Measurements from ENCODE around the gene ERP27. TPM values are rescaled to one million over a fixed set of nuclear protein-coding genes. Genes with fewer than 3 reads are reported as not detected.

Gene ERP27
- total and polyA plus RNA-seq, 2 donors (not counting 1 experiment from before 2014, with no cell fraction given), result 0.10 to 0.17 TPM

DNA sequence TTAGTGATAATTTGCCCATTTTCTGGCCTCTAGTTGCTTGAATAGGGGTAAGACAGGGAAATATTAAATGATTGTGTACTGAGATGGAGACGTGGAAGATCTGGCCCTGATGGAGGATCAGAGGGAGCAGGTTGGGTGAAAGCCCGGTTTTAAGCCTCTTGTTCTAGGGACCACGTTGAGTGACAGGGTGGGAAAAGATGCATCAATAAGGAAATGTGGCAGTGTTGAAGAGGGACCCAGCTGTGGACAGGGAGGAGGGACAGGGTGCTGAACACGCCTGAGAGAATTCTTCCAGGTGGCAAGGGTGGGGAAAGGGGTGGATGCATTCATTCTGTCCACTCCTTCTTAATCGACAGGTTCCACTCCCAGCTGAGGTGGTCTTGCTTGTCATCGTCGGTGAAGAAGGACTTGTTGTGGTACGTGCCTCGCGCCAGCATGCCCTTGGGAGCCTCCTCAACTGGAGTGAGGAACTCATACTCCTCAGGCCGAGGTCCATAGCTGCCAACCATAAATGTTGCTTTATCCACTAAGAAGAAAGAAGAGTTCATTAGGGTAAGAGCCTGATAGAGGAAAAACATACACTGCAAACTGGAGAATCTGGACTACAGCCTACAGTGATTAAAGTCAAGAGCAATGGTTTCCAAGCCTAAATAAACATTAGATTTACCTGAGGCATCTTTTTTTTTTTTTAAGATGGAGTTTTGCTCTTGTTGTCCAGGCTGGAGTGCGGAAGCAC lies 4.0 kb upstream of the ERP27 start:
- no peak overlapping the region for H3K9ac ChIP-seq (ENCODE audit: insufficient read depth, low read length)
- H3K27ac ChIP-seq (ENCODE audit: insufficient read depth, low read length), result no peak overlapping the region
- no peaks in the 10 kb centered on the region for H3K79me2 ChIP-seq (ENCODE audit: control insufficient read depth, insufficient read depth, low read length)
- H3K36me3 ChIP-seq (ENCODE audit: control insufficient read depth, insufficient read depth, low read length), result no peaks in the 10 kb centered on the region
- no peak overlapping the region for H2AFZ ChIP-seq (ENCODE audit: low read length)
- no peak for TF ChIP-seq EZH2 (IDR thresholded peaks at IDR 0.05; ENCODE audit: low read length, missing control alignments)
- TF ChIP-seq, protein P1, sequence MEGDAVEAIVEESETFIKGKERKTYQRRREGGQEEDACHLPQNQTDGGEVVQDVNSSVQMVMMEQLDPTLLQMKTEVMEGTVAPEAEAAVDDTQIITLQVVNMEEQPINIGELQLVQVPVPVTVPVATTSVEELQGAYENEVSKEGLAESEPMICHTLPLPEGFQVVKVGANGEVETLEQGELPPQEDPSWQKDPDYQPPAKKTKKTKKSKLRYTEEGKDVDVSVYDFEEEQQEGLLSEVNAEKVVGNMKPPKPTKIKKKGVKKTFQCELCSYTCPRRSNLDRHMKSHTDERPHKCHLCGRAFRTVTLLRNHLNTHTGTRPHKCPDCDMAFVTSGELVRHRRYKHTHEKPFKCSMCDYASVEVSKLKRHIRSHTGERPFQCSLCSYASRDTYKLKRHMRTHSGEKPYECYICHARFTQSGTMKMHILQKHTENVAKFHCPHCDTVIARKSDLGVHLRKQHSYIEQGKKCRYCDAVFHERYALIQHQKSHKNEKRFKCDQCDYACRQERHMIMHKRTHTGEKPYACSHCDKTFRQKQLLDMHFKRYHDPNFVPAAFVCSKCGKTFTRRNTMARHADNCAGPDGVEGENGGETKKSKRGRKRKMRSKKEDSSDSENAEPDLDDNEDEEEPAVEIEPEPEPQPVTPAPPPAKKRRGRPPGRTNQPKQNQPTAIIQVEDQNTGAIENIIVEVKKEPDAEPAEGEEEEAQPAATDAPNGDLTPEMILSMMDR (conservative IDR thresholded peaks at IDR 0.05 in 1 of 2, IDR thresholded peaks at IDR 0.05 in 1 of 2; ENCODE audit: low read depth in 1 of 2, low read length in 2 of 2), result no peak
- no peaks in the 10 kb centered on the region for H3K4me1 ChIP-seq (ENCODE audit: control insufficient read depth, extremely low read depth, insufficient read depth, low read length)
- no peak for DNase-seq (ENCODE audit: low read depth in 2 of 2)
- no peaks in the 10 kb centered on the region for H3K27me3 ChIP-seq (ENCODE audit: control insufficient read depth, insufficient read depth, low read length)
- no peak overlapping the region for H3K4me2 ChIP-seq (ENCODE audit: extremely low read depth, insufficient read depth, low read length)
- H4K20me1 ChIP-seq (ENCODE audit: control insufficient read depth, extremely low read depth, insufficient read depth, low read length), result no peaks in the 10 kb centered on the region
- H3K9me3 ChIP-seq (ENCODE audit: control insufficient read depth, insufficient read depth, low read depth, low read length), result no peaks in the 10 kb centered on the region
- no peak overlapping the region for H3K4me3 ChIP-seq (replicated peaks in 1 of 4; ENCODE audit: control extremely low read depth in 1 of 4, insufficient read depth in 1 of 4, low read depth in 3 of 4, low read length in 4 of 4)

DNA sequence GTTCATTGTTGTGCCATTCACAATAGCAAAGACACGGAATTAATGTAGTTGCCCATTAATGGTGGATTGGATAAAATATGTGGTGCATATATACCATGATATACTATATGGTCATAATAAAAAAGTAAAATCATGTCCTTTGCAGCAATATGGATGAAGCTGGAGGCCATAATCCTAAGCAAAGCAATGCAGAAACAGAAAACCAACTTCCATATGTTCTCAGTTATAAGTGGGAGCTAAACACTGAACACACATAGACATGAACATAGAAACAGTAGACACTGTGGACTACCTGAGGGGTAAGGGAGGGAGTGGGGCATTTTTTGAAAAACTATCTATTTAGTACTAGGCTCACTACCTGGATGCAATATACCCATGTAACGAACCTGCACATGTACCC lies 3.0 kb upstream of the ERP27 start:
- H3K27ac ChIP-seq (ENCODE audit: insufficient read depth, low read length), result no peak overlapping the region

DNA sequence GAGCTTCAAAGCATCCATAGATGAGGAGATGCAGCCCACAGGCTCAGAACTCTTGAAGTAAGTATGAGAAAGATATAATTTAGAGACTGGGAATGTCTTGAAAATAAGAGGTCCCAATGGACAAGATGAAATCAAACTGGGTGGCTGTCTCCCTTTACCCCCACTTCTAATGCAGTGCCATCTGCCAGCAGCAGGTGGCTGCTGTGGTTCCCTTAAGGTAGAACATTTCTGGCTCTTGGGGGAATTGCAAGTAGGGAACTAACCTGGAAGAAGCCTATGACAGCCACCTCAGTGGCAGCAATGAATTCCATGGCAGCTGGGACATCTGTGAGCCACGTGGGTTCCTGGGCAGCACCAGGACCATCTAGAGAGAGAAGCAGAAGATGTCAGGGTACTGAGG lies 648 bp downstream of the ERP27 start:
- no peak overlapping the region for H3K9ac ChIP-seq (ENCODE audit: insufficient read depth, low read length)
- no peak for DNase-seq (ENCODE audit: low read depth in 2 of 2)
- no peak overlapping the region for H3K4me2 ChIP-seq (ENCODE audit: extremely low read depth, insufficient read depth, low read length)
- TF ChIP-seq, protein P1 (conservative IDR thresholded peaks at IDR 0.05 in 1 of 2, IDR thresholded peaks at IDR 0.05 in 1 of 2; ENCODE audit: low read depth in 1 of 2, low read length in 2 of 2), result peak in 1 of 2 donors; percentile 1
- no peak for TF ChIP-seq EZH2 (IDR thresholded peaks at IDR 0.05; ENCODE audit: low read length, missing control alignments)
- no peak overlapping the region for H3K27ac ChIP-seq (ENCODE audit: insufficient read depth, low read length)
- H2AFZ ChIP-seq (ENCODE audit: low read length), result no peak overlapping the region
- no peaks in the 10 kb centered on the region for H3K27me3 ChIP-seq (ENCODE audit: control insufficient read depth, insufficient read depth, low read length)
- H4K20me1 ChIP-seq (ENCODE audit: control insufficient read depth, extremely low read depth, insufficient read depth, low read length), result no peaks in the 10 kb centered on the region
- H3K4me3 ChIP-seq (replicated peaks in 1 of 4; ENCODE audit: control extremely low read depth in 1 of 4, insufficient read depth in 1 of 4, low read depth in 3 of 4, low read length in 4 of 4), result no peak overlapping the region
- no peaks in the 10 kb centered on the region for H3K9me3 ChIP-seq (ENCODE audit: control insufficient read depth, insufficient read depth, low read depth, low read length)
- H3K4me1 ChIP-seq (ENCODE audit: control insufficient read depth, extremely low read depth, insufficient read depth, low read length), result no peaks in the 10 kb centered on the region
- H3K36me3 ChIP-seq (ENCODE audit: control insufficient read depth, insufficient read depth, low read length), result no peaks in the 10 kb centered on the region
- H3K79me2 ChIP-seq (ENCODE audit: control insufficient read depth, insufficient read depth, low read length), result no peaks in the 10 kb centered on the region

More for the DNA sequence above, 3.0 kb upstream of the ERP27 start:
- Histone ChIP-seq H3K9me3 (ENCODE audit: control insufficient read depth, insufficient read depth, low read depth, low read length) (no peaks in the 10 kb centered on the region), H3K4me3 (replicated peaks in 1 of 4; ENCODE audit: control extremely low read depth in 1 of 4, insufficient read depth in 1 of 4, low read depth in 3 of 4, low read length in 4 of 4) (no peak overlapping the region), H3K9ac (ENCODE audit: insufficient read depth, low read length) (no peak overlapping the region), H3K79me2 (ENCODE audit: control insufficient read depth, insufficient read depth, low read length) (no peaks in the 10 kb centered on the region), H3K4me2 (ENCODE audit: extremely low read depth, insufficient read depth, low read length) (no peak overlapping the region), H2AFZ (ENCODE audit: low read length) (no peak overlapping the region), H4K20me1 (ENCODE audit: control insufficient read depth, extremely low read depth, insufficient read depth, low read length) (no peaks in the 10 kb centered on the region), H3K27me3 (ENCODE audit: control insufficient read depth, insufficient read depth, low read length) (no peaks in the 10 kb centered on the region), H3K4me1 (ENCODE audit: control insufficient read depth, extremely low read depth, insufficient read depth, low read length) (no peaks in the 10 kb centered on the region), H3K36me3 (ENCODE audit: control insufficient read depth, insufficient read depth, low read length) (no peaks in the 10 kb centered on the region)
- TF ChIP-seq, protein P1 (conservative IDR thresholded peaks at IDR 0.05 in 1 of 2, IDR thresholded peaks at IDR 0.05 in 1 of 2; ENCODE audit: low read depth in 1 of 2, low read length in 2 of 2), result no peak
- TF ChIP-seq EZH2 (IDR thresholded peaks at IDR 0.05; ENCODE audit: low read length, missing control alignments), result no peak
- DNase-seq (ENCODE audit: low read depth in 2 of 2), result no peak

Data from fibroblast of lung (primary cell).